ENCODE measurements around the gene SPINK9. TPM values are rescaled to one million over a fixed set of nuclear protein-coding genes. Genes with fewer than 3 reads are reported as not detected.

The SPINK9 gene, protein sequence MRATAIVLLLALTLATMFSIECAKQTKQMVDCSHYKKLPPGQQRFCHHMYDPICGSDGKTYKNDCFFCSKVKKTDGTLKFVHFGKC
- not detected for total RNA-seq

DNA sequence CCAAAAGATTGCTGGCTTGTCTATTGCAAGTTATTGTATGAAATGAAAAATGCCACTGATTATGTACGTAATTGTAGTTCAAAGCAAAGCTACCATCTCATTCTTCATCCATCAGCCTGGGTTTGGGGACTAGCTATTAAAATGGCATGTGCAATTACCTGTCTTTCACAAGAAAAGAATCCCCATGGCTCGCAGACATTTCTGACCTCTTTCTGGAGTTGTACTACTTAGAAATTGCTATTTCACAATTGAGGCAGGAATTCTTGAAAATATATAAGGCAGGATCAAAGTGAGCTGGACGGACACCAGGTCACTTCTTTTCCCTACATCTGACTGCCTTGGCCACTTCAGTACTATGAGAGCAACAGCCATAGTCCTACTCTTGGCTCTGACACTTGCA lies at the start of gene SPINK9:
TSS of gene SPINK9 (plus strand) at position 301 of the 400 bp plus-strand sequence. CDS start at position 356, 55 bp downstream.
- H3K4me3 ChIP-seq: no peak within 1 kb of the TSS
- no peak within 1 kb of the TSS for H3K27ac ChIP-seq
- H3K9me3 ChIP-seq: no peaks in the 10 kb centered on the region
- intact Hi-C loops (cut with DNase I): no loop called here
- H3K4me1 ChIP-seq: no peaks in the 10 kb centered on the region
- no peak for DNase-seq (ENCODE audit: extremely low spot score in 2 of 2)
- TF ChIP-seq POLR2A (IDR thresholded peaks at IDR 0.05) (no peak), CTCF (IDR thresholded peaks at IDR 0.05) (no peak), POLR2AphosphoS5 (IDR thresholded peaks at IDR 0.05; ENCODE audit: insufficient read depth in 1 of 2, low read depth in 1 of 2) (no peak)
- no peaks in the 10 kb centered on the region for H3K27me3 ChIP-seq
- H3K36me3 ChIP-seq: no peaks in the 10 kb centered on the region

GRCh38 chr5:148290271-148291195 lies 44.8 kb upstream of the SPINK9 start:
- DNase-seq (ENCODE audit: extremely low spot score in 2 of 2): no peak
- intact Hi-C loops (cut with DNase I): no loop called here

DNA sequence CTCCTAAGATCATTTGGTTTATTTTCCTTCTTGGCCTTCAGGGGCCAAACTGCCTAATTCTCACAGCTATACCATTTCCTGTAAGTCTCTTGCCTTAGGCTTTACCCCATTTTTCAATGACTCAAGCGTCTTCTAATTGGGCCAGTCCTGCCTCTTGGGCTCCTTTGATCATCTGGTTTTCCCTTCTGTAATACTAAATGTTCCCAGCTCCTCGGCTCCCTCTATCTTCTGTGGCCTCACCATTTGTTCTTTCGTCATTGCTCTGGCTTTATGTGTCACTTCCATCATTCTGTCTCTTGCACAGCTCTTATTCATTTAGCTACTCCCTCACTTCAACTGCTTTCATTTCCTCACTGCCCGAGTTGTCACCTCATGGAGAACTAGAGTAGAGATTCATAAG lies 37.6 kb upstream of the SPINK9 start:
- H3K4me1 ChIP-seq: no peaks in the 10 kb centered on the region
- H3K4me3 ChIP-seq: no peak overlapping the region
- intact Hi-C loops (cut with DNase I): no loop called here
- no peak overlapping the region for H3K27ac ChIP-seq
- no peaks in the 10 kb centered on the region for H3K9me3 ChIP-seq
- no peaks in the 10 kb centered on the region for H3K36me3 ChIP-seq
- TF ChIP-seq POLR2A (IDR thresholded peaks at IDR 0.05) (no peak), POLR2AphosphoS5 (IDR thresholded peaks at IDR 0.05; ENCODE audit: insufficient read depth in 1 of 2, low read depth in 1 of 2) (no peak), CTCF (IDR thresholded peaks at IDR 0.05) (no peak)
- H3K27me3 ChIP-seq: no peaks in the 10 kb centered on the region
- DNase-seq (ENCODE audit: extremely low spot score in 2 of 2): no peak

More at GRCh38 chr5:148290271-148291195, 44.8 kb upstream of the SPINK9 start:
- no peak for TF ChIP-seq POLR2AphosphoS5 (IDR thresholded peaks at IDR 0.05; ENCODE audit: insufficient read depth in 1 of 2, low read depth in 1 of 2)
- Histone ChIP-seq H3K4me3 (no peak overlapping the region), H3K27ac (no peak overlapping the region), H3K9me3 (no peaks in the 10 kb centered on the region), H3K27me3 (no peaks in the 10 kb centered on the region), H3K36me3 (no peaks in the 10 kb centered on the region), H3K4me1 (no peaks in the 10 kb centered on the region)

- no peak for TF ChIP-seq POLR2A (IDR thresholded peaks at IDR 0.05)
- no peak for TF ChIP-seq POLR2AphosphoS5 (IDR thresholded peaks at IDR 0.05; ENCODE audit: insufficient read depth in 1 of 2, low read depth in 1 of 2)
- TF ChIP-seq CTCF (IDR thresholded peaks at IDR 0.05): no peak
- no peaks in the 10 kb centered on the region for H3K27me3 ChIP-seq
- H3K4me1 ChIP-seq: no peaks in the 10 kb centered on the region
- H3K4me3 ChIP-seq: no peak overlapping the region
- no peak overlapping the region for H3K27ac ChIP-seq
- no peaks in the 10 kb centered on the region for H3K9me3 ChIP-seq
- DNase-seq (ENCODE audit: extremely low spot score in 2 of 2): no peak
- no peaks in the 10 kb centered on the region for H3K36me3 ChIP-seq
- intact Hi-C loops (cut with DNase I): no loop called here
Observed at GRCh38 chr5:148306446-148306845, 28.9 kb upstream of the SPINK9 start.

DNA sequence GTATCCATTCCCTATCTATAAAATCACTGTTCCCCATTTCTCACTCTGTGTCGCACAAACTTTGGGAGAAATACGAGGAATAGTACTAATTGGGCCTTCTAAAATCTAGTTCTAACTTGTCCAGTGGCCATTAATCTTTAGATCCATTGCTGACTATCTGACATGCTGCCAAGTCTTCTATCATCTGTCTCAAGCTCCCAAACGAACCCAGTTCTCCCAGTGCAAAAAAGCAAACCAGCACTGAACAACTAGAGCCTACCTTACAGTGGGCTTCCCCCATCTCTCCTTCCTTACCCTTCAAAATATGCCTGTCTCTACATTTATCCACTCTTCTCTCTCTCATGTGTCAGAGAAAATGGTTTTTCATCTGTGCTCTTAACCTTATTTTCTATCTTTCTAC lies 26.3 kb upstream of the SPINK9 start:
- intact Hi-C loops (cut with DNase I): no loop called here
- no peak for DNase-seq (ENCODE audit: extremely low spot score in 2 of 2)
- TF ChIP-seq POLR2A (IDR thresholded peaks at IDR 0.05) (no peak), CTCF (IDR thresholded peaks at IDR 0.05) (no peak), POLR2AphosphoS5 (IDR thresholded peaks at IDR 0.05; ENCODE audit: insufficient read depth in 1 of 2, low read depth in 1 of 2) (no peak)
- H3K9me3 ChIP-seq: no peaks in the 10 kb centered on the region
- H3K4me3 ChIP-seq: no peak overlapping the region
- H3K27ac ChIP-seq: no peak overlapping the region
- H3K4me1 ChIP-seq: no peaks in the 10 kb centered on the region
- no peaks in the 10 kb centered on the region for H3K36me3 ChIP-seq
- H3K27me3 ChIP-seq: no peaks in the 10 kb centered on the region

Data from vagina (tissue), 2 donors.